GM19395 (cell line): ENCODE measurements around the gene ZNF428.

ENCODE experiments used
- ATAC-seq: cut with Tn5 transposase; IDR thresholded peaks from one replicate; pipeline ENCODE4 v1.9.1; 2021; ENCODE audit warnings: mild to moderate bottlenecking, moderate library complexity; ENCODE audit not compliant: unreplicated experiment

Gene ZNF428

DNA sequence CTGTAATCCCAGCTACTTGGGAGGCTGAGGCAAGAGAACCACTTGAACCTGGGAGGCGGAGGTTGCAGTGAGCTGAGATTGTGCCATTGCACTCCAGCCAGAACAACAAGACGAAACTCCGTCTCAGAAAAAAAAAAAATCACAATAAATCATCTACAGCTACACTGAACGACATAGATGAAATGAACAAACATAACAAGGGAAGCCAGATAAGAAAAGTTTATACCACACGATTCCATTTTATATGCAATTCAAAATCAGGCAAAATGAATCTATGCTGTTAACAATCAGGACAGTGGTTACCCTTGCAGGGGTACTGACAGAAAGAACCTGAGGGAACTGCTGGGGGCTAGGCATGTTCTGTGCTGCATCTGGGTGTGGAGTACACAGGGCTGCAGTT, 49.8 kb downstream of the ZNF428 start:
- ATAC-seq, result no peak

GRCh38 chr19:43564800-43565199, 54.6 kb downstream of the ZNF428 start:
- no peak for ATAC-seq

DNA sequence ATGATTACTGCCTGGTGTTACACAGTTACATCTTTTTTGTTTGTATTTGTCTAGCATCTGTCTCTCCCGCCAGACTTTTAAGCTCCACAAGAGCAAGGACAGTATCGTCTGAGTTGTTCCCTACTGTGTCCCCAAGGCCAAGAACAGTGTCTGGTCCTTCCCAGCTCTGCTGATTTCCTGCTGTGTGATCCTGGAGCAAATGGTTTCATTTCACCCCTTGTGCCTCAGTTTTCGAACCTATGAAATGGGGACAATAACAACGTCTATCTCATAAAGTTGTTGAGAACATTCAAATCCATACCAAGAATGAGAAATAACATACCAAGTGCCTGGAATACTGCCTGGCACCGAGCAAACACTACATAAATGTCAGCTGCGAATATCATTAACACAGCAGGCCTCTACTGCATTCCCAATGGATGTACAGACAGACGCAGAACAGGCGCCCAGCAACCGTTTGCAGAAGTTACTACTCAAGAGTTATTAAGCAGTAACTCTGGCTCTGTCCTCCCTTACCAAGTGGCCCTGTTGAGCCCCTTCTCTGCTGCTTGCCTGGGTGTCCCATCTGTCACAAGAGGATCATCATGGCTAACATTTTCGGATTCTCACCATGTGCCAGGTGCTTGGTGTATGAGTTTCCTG, 55.5 kb downstream of the ZNF428 start:
- no peak for ATAC-seq

DNA sequence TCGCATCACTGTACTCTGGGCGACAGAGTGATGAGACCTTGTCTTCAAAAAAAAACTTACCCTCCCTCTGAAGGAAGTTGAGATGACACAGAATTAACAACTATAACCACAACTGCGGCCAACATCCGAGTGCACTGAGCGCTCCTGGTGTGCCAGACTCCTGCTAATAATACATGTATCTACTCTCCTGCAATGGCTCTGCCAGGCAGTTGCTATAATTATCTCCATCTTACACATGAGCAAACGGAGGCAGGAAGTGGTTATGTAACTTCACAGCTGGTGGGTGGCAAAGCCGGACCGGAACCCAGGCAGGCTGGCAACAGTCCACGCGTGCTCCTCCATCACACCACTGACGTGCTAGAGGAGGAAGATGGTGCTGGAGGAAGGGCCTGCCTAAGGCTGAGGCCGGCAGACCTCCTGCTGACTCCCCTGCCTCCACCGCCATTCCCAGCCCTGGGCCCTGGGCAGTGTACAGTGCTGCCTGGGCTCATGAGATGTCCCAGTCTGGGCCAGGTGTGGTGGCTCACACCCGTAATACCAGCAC, 56.7 kb downstream of the ZNF428 start:
- peak; percentile 71 for ATAC-seq

DNA sequence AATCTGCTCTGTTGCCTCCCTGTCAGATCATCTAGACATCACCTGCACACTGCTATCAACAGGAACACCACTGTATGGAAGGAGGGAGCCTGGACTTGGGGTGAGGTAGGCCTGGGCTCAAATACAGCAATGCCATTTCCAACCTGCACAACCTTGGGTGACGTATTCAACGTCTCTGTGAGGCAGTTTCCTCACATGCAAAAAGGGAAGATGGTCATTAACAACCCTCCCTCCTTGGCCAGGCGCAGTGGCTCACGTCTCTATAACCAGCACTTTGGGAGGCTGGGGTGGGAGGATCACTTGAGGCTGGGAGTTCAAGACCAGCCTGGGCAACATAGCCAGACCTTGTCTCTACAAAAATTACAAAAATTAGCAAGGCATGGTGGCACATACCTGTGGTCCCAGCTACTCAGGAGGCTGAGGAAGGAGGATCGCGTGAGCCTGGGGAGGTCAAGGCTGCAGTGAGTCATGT, 57.2 kb downstream of the ZNF428 start:
- ATAC-seq, result no peak

GRCh38 chr19:43561139-43561970, 58.1 kb downstream of the ZNF428 start:
- no peak for ATAC-seq

GRCh38 chr19:43560687-43561086, 58.7 kb downstream of the ZNF428 start:
- ATAC-seq, result no peak
